ENCODE measurements around the gene PZP.

DNA sequence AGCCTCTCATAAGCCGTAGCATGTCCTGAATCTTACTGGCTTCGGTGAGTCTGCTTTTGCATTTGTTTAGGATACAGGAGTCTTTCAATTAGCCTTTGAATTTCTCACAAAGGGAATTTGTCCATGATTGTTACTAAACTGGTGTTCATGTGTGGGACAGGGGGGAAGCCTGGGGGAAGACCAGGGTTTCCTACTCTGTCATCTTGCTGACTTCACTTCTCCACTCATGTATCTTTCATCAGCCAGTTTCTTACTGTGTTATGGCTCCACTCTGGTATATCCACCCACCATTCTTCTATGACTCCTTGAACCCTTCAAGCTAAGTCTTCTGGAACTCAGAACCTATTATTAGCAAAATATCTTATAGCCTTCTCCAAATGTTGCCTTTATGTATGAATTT, 60.7 kb downstream of the PZP start:
- TF ChIP-seq PHF21A (IDR thresholded peaks at IDR 0.05; ENCODE audit: borderline replicate concordance, low read depth) = no peak
- no peak for TF ChIP-seq NFRKB (IDR thresholded peaks at IDR 0.05; ENCODE audit: low read depth)
- TF ChIP-seq MAFK (IDR thresholded peaks at IDR 0.05; ENCODE audit: low read length) = no peak
- TF ChIP-seq, protein P1, sequence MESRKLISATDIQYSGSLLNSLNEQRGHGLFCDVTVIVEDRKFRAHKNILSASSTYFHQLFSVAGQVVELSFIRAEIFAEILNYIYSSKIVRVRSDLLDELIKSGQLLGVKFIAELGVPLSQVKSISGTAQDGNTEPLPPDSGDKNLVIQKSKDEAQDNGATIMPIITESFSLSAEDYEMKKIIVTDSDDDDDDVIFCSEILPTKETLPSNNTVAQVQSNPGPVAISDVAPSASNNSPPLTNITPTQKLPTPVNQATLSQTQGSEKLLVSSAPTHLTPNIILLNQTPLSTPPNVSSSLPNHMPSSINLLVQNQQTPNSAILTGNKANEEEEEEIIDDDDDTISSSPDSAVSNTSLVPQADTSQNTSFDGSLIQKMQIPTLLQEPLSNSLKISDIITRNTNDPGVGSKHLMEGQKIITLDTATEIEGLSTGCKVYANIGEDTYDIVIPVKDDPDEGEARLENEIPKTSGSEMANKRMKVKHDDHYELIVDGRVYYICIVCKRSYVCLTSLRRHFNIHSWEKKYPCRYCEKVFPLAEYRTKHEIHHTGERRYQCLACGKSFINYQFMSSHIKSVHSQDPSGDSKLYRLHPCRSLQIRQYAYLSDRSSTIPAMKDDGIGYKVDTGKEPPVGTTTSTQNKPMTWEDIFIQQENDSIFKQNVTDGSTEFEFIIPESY (CRISPR knock-in tag; IDR thresholded peaks at IDR 0.05) = no peak
- no peak for TF ChIP-seq FOXA3 (CRISPR knock-in tag; conservative IDR thresholded peaks at IDR 0.05 in 1 of 2, IDR thresholded peaks at IDR 0.05 in 1 of 2)
- TF ChIP-seq NR2C1 (IDR thresholded peaks at IDR 0.05) = no peak
- no peak for TF ChIP-seq NR2C1 (tag; IDR thresholded peaks at IDR 0.05)
- TF ChIP-seq, protein P2, sequence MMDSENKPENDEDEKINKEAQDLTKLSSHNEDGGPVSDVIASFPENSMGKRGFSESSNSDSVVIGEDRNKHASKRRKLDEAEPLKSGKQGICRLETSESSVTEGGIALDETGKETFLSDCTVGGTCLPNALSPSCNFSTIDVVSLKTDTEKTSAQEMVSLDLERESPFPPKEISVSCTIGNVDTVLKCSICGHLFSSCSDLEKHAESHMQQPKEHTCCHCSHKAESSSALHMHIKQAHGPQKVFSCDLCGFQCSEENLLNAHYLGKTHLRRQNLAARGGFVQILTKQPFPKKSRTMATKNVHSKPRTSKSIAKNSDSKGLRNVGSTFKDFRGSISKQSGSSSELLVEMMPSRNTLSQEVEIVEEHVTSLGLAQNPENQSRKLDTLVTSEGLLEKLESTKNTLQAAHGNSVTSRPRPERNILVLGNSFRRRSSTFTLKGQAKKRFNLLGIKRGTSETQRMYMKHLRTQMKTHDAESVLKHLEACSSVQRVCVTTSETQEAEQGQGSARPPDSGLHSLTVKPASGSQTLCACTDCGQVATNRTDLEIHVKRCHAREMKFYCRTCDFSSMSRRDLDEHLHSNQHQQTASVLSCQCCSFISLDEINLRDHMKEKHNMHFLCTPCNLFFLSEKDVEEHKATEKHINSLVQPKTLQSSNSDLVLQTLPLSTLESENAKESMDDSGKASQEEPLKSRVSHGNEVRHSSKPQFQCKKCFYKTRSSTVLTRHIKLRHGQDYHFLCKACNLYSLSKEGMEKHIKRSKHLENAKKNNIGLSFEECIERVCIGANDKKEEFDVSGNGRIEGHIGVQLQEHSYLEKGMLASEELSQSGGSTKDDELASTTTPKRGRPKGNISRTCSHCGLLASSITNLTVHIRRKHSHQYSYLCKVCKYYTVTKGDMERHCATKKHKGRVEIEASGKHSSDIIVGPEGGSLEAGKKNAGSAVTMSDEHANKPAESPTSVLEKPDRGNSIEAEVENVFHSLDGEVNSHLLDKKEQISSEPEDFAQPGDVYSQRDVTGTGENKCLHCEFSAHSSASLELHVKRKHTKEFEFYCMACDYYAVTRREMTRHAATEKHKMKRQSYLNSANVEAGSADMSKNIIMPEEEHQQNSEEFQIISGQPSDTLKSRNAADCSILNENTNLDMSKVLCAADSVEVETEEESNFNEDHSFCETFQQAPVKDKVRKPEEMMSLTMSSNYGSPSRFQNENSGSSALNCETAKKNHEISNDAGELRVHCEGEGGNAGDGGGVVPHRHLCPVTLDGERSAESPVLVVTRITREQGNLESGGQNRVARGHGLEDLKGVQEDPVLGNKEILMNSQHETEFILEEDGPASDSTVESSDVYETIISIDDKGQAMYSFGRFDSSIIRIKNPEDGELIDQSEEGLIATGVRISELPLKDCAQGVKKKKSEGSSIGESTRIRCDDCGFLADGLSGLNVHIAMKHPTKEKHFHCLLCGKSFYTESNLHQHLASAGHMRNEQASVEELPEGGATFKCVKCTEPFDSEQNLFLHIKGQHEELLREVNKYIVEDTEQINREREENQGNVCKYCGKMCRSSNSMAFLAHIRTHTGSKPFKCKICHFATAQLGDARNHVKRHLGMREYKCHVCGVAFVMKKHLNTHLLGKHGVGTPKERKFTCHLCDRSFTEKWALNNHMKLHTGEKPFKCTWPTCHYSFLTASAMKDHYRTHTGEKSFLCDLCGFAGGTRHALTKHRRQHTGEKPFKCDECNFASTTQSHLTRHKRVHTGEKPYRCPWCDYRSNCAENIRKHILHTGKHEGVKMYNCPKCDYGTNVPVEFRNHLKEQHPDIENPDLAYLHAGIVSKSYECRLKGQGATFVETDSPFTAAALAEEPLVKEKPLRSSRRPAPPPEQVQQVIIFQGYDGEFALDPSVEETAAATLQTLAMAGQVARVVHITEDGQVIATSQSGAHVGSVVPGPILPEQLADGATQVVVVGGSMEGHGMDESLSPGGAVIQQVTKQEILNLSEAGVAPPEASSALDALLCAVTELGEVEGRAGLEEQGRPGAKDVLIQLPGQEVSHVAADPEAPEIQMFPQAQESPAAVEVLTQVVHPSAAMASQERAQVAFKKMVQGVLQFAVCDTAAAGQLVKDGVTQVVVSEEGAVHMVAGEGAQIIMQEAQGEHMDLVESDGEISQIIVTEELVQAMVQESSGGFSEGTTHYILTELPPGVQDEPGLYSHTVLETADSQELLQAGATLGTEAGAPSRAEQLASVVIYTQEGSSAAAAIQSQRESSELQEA (IDR thresholded peaks at IDR 0.05; ENCODE audit: low read depth) = no peak
- no peak for TF ChIP-seq TAF9B (IDR thresholded peaks at IDR 0.05; ENCODE audit: partially characterized antibody)
- TF ChIP-seq MTA3 (IDR thresholded peaks at IDR 0.05; ENCODE audit: borderline replicate concordance) = no peak
